Gastrocnemius medialis (tissue), 4 donors: ENCODE results near the gene MT1A. TPM values are rescaled to one million over a fixed set of nuclear protein-coding genes. Genes with fewer than 3 reads are reported as not detected.

Experiments used
- ATAC-seq, 2 donors: fragments of 150-250 bp; one replicate each; pipeline ENCODE4 v1.9.1; 2016
- DNase-seq, 2 donors: peaks; one replicate each; pipeline ENCODE4 v3.0.0-alpha.2; 2019
- H3K27ac ChIP-seq, 4 donors: fragments of 200-600 bp; sonication (generic); 1 replicate in 1 of 4; 2 replicates in 3 of 4; pipeline ENCODE4 v1.5.1; 2016 to 2018; ENCODE audit warnings: mild to moderate bottlenecking in 2 of 4, moderate library complexity in 1 of 4
- H3K27me3 ChIP-seq, 3 donors: fragments of 200-600 bp; sonication (generic) in 2 of 3; 1 replicate in 1 of 3; 2 replicates in 2 of 3; pipeline versions ENCODE4 v1.5.1 to v1.6.0; 2016 to 2019; ENCODE audit warnings: mild to moderate bottlenecking in 1 of 3, moderate library complexity in 1 of 3
- H3K36me3 ChIP-seq, 2 donors: fragments of 200-600 bp; sonication (generic) in 1 of 2; one replicate each; pipeline ENCODE4 v1.5.1; 2017 to 2018
- H3K4me1 ChIP-seq, 2 donors: fragments of 200-600 bp; sonication (generic) in 1 of 2; one replicate each; pipeline ENCODE4 v1.5.1; 2016 to 2017; ENCODE audit warnings: mild to moderate bottlenecking in 2 of 2
- H3K4me3 ChIP-seq, 4 donors: fragments of 200-600 bp; sonication (generic) in 3 of 4; 1 replicate in 1 of 4; 2 replicates in 3 of 4; pipeline ENCODE4 v1.5.1; 2016 to 2019; ENCODE audit warnings: mild to moderate bottlenecking in 2 of 4
- H3K9me3 ChIP-seq, 3 donors: fragments of 200-600 bp; sonication (generic) in 2 of 3; 1 replicate in 1 of 3; 2 replicates in 2 of 3; pipeline ENCODE4 v1.5.1; 2016 to 2019
- CTCF ChIP-seq, 5 experiments: fragments of 450-650 bp in 3 of 5; fragments of 200-600 bp in 2 of 5; sonication (generic) in 2 of 5; IDR thresholded peaks in 4 of 5; conservative IDR thresholded peaks in 1 of 5; 1 replicate in 4 of 5; 2 replicates in 1 of 5; pipeline ENCODE4 v1.5.1; 2016 to 2019; ENCODE audit warnings: antibody characterized with exemption in 5 of 5, mild to moderate bottlenecking in 3 of 5, moderate library complexity in 3 of 5
- POLR2A ChIP-seq, 2 donors: fragments of 450-650 bp; IDR thresholded peaks; one replicate each; pipeline ENCODE4 v1.6.1; 2017; ENCODE audit warnings: antibody characterized with exemption in 2 of 2, mild to moderate bottlenecking in 2 of 2, moderate library complexity in 2 of 2
- in situ Hi-C, 4 donors: fragments of 200-750 bp; cut with MboI; loops; one replicate each; pipeline versions ENCODE4 v1.15.0 to v1.8.0; 2017; ENCODE audit warnings: low sequenced_read_pairs in 4 of 4
- intact Hi-C: fragments of 100-400 bp; cut with DNase I; formaldehyde crosslinking; loops from one replicate; pipeline ENCODE4 v1.15.1; 2023; ENCODE audit warnings: low total_unique reads
- total RNA-seq, 4 donors: library from RNA; depleted of rRNA; stranded (reverse); fragments of >200 nt; gene quantifications; one replicate each; pipeline versions ENCODE4 v1.1.0 to v1.2.3, GENCODE V29; 2016

The MT1A gene
- total RNA-seq, 4 donors from 2014 or later: 17.3 to 34.9 (median 20.2) TPM; not detected in 1

- Histone ChIP-seq H3K4me3 (no peak overlapping the region), H3K27ac (no peak overlapping the region), H3K4me1 (peaks cover 4 to 6% of the 10 kb centered on the region in 2 donors), H3K9me3 (no peaks in the 10 kb centered on the region), H3K36me3 (no peaks in the 10 kb centered on the region), H3K27me3 (peaks cover 0 to 8% (median 4%) of the 10 kb centered on the region in 3 donors)
- DNase-seq: no peak
- no peak for TF ChIP-seq CTCF (IDR thresholded peaks at IDR 0.05 in 4 of 5, conservative IDR thresholded peaks at IDR 0.05 in 1 of 5)
- TF ChIP-seq POLR2A (IDR thresholded peaks at IDR 0.05): no peak
- ATAC-seq: no peak
- intact Hi-C loops (no loop called here), in situ Hi-C loops (loop anchor here in 1 of 4 donors (10.0 kb wide), 1 partner anchor 111 kb away; no protein-coding TSS in a partner anchor)
These were observed 44.7 kb upstream of the MT1A start for GRCh38 chr16:56593573-56594291.

GRCh38 chr16:56594292-56594619 lies 44.2 kb upstream of the MT1A start:
- H3K9me3 ChIP-seq: no peaks in the 10 kb centered on the region
- no peak for ATAC-seq
- intact Hi-C loops: no loop called here

DNA sequence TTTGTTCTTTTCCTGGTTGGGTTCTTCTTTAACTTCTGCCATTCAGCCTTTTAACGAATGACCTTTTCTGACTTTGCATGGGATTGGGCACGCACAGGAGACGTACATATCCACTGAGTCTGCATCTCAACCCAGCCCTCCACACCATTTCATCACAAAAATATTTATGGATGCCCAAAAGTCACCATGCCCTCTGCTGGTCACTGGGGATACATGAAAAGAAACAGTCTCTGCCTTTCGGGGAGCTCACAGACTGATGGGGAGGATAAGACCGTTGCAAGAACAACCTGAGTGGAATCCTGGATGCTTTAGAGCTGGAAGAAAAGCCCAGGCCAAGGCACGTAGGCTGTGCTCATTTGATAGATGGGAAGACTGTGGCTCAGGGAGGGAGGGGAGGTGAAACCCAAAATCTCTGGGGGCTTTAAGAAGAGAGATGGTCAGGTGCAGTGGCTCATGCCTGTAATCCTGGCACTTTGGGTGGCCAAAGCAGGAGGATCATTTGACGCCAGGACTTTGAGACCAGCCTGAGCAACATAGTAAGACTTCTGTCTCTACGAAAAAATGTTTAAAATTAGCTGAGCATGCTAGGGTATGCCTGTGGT lies 38.0 kb upstream of the MT1A start:
- Histone ChIP-seq H3K4me3 (no peak overlapping the region), H3K36me3 (no peaks in the 10 kb centered on the region), H3K27me3 (no peaks in the 10 kb centered on the region), H3K4me1 (peaks cover 17 to 20% of the 10 kb centered on the region in 2 donors), H3K9me3 (no peaks in the 10 kb centered on the region), H3K27ac (no peak overlapping the region)
- ATAC-seq (no peak), DNase-seq (no peak)
- no peak for TF ChIP-seq POLR2A (IDR thresholded peaks at IDR 0.05)
- peak; percentile 25 to 55 (median 46) for TF ChIP-seq CTCF (IDR thresholded peaks at IDR 0.05 in 4 of 5, conservative IDR thresholded peaks at IDR 0.05 in 1 of 5)
- intact Hi-C loops (loop anchor here (5.0 kb wide), 1 partner anchor 88 kb away; no protein-coding TSS in a partner anchor), in situ Hi-C loops (loop anchor here in 2 of 4 donors (5.0 to 10.0 kb wide), 2 partner anchors 86 to 102 kb away; no protein-coding TSS in a partner anchor)

More at GRCh38 chr16:56594292-56594619, 44.2 kb upstream of the MT1A start:
- TF ChIP-seq POLR2A (IDR thresholded peaks at IDR 0.05): no peak
- TF ChIP-seq CTCF (IDR thresholded peaks at IDR 0.05 in 4 of 5, conservative IDR thresholded peaks at IDR 0.05 in 1 of 5): no peak
- Histone ChIP-seq H3K27ac (no peak overlapping the region), H3K36me3 (no peaks in the 10 kb centered on the region), H3K27me3 (peaks cover 0 to 8% (median 4%) of the 10 kb centered on the region in 3 donors), H3K4me3 (no peak overlapping the region), H3K4me1 (peaks cover 4 to 6% of the 10 kb centered on the region in 2 donors)
- in situ Hi-C loops: loop anchor here in 1 of 4 donors (10.0 kb wide), 1 partner anchor 111 kb away; no protein-coding TSS in a partner anchor
- no peak for DNase-seq

DNA sequence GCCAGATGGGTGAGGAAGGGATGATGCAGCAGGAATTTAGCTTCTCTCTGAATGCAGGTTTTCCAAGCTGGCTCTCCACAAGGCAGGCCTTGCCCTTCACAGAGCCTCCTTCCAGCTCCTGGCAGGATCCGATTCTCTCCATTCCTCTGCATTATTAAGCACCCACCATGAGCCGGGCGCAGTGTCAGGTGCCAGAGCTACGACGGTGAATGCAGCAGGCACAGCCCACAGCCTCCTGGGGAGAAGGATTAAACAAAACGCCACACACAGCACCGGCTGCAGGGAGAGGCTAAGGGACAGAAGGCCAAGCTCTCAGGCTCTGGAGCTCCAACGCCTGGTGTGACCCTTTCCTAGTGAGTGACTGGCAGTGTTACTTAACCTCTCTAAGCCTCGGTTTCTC lies 37.1 kb upstream of the MT1A start:
- Histone ChIP-seq H3K4me3 (no peak overlapping the region), H3K27me3 (no peaks in the 10 kb centered on the region), H3K27ac (no peak overlapping the region), H3K36me3 (no peaks in the 10 kb centered on the region), H3K4me1 (peaks cover 26 to 29% of the 10 kb centered on the region in 2 donors), H3K9me3 (no peaks in the 10 kb centered on the region)
- in situ Hi-C loops: loop anchor here in 2 of 4 donors (5.0 to 10.0 kb wide), 2 partner anchors 87 to 101 kb away; no protein-coding TSS in a partner anchor
- intact Hi-C loops: loop anchor here (5.0 kb wide), 1 partner anchor 89 kb away; no protein-coding TSS in a partner anchor
- DNase-seq (no peak), ATAC-seq (no peak)
- TF ChIP-seq POLR2A (IDR thresholded peaks at IDR 0.05): no peak

DNA sequence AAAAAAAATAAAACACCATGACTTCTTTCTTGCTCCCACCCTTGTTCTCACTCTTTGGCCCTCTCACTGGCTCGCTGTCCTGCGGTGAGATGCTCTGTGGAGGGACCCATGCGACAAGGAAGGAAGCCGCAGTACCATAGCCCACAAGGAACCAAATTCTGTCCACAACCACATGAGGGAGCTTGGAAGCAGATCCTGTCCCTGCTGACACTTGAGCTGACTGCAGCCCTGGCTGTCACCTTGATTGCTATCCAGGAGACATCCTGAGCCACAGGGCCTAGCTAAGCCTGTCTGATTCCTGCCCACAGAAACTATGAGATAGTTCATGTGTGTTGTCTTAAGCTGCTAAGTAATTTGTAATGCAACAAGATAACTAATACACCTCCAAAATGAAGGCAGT lies 34.9 kb upstream of the MT1A start:
- H3K27ac ChIP-seq: peak overlapping the region; percentile 95 to 99 (median 98)
- no peaks in the 10 kb centered on the region for H3K36me3 ChIP-seq
- no peaks in the 10 kb centered on the region for H3K27me3 ChIP-seq
- in situ Hi-C loops (loop anchor here in 2 of 4 donors (5.0 to 10.0 kb wide), 2 partner anchors 89 to 99 kb away; no protein-coding TSS in a partner anchor), intact Hi-C loops (loop anchor here (1.0 to 5.0 kb wide), 2 partner anchors 91 to 99 kb away; no protein-coding TSS in a partner anchor)
- ATAC-seq (peak; percentile 43 to 45), DNase-seq (peak; percentile 78 to 85)
- no peak for TF ChIP-seq POLR2A (IDR thresholded peaks at IDR 0.05)
- TF ChIP-seq CTCF (IDR thresholded peaks at IDR 0.05 in 4 of 5, conservative IDR thresholded peaks at IDR 0.05 in 1 of 5): peak in 4 of 5 experiments; percentile 65 to 73 (median 68)
- peaks cover 40 to 46% of the 10 kb centered on the region in 2 donors for H3K4me1 ChIP-seq
- H3K9me3 ChIP-seq: no peaks in the 10 kb centered on the region
- no peak overlapping the region for H3K4me3 ChIP-seq
